GM12878 (cell line): Measurements from ENCODE around the gene PPWD1. TPM values are rescaled to one million over a fixed set of nuclear protein-coding genes. Genes with fewer than 3 reads are reported as not detected.

Experiments used
- KAT2A ChIP-seq: conservative IDR thresholded peaks from 2 replicates; pipeline ENCODE4 v1.6.1; 2011; ENCODE audit warnings: low read depth, low read length; ENCODE audit not compliant: control insufficient read depth
- SIN3A ChIP-seq: IDR thresholded peaks from 2 replicates; pipeline ENCODE4 v1.6.1; 2012; ENCODE audit warnings: low read depth, low read length, improper control_type of control experiment
- SIX5 ChIP-seq: IDR thresholded peaks from 2 replicates; pipeline ENCODE4 v1.6.1; 2011; ENCODE audit warnings: mild to moderate bottlenecking, low read depth, low read length, moderate library complexity; ENCODE audit not compliant: severe bottlenecking
- ZNF384 ChIP-seq: IDR thresholded peaks from 2 replicates; pipeline ENCODE4 v1.6.1; 2012; ENCODE audit warnings: low read depth, mild to moderate bottlenecking, low read length, improper control_type of control experiment, borderline replicate concordance
- polyA plus RNA-seq, 11 experiments: library from polyadenylated mRNA; depleted of rRNA in 4 of 11; unstranded in 6 of 11; stranded (reverse) in 5 of 11; fragments of >200 nt; fragmentation: Nextera tagmentation in 4 of 11; fragmentation: Illumina TruSeq in 1 of 11; extraction: Ambion mirVana in 4 of 11; extraction: Trizol in 1 of 11; gene quantifications; 1 replicate in 1 of 11; 2 replicates in 10 of 11; pipeline versions ENCODE4 v1.2.1 to v1.2.3, GENCODE V29; 2011 to 2016; ENCODE audit warnings: inconsistent platforms in 2 of 11, missing spikeins in 2 of 11, low read depth in 1 of 11
- total RNA-seq, 4 experiments: library from RNA; depleted of rRNA in 3 of 4; stranded (reverse); fragments of >200 nt in 3 of 4; fragmentation: Illumina TruSeq in 1 of 4; extraction: Trizol in 1 of 4; gene quantifications; 2 replicates each; pipeline versions ENCODE4 v1.2.1 to v1.2.3, GENCODE V29; 2013 to 2021
- TF ChIP-seq, protein P1 (sequence below): fragments of 450-650 bp; IDR thresholded peaks from 2 replicates; pipeline ENCODE4 v1.6.1; 2017; ENCODE audit warnings: mild to moderate bottlenecking, low read depth, inconsistent platforms; ENCODE audit not compliant: poor library complexity, severe bottlenecking
- TF ChIP-seq, protein P2 (sequence below): IDR thresholded peaks from 2 replicates; pipeline ENCODE4 v1.6.1; 2012; ENCODE audit warnings: mild to moderate bottlenecking, low read depth, low read length
- TF ChIP-seq, protein P3 (sequence below): IDR thresholded peaks from 2 replicates; pipeline ENCODE4 v1.6.1; 2011; ENCODE audit warnings: borderline replicate concordance, low read depth, mild to moderate bottlenecking, moderate library complexity, mixed read lengths, low read length; ENCODE audit not compliant: insufficient read depth; ENCODE audit errors: extremely low read length

Gene PPWD1
- total and polyA plus RNA-seq, 10 of the 15 experiments (the other 5 are each of a cell fraction or from before 2014, with no cell fraction given), result 18.0 to 53.9 (median 43.2) TPM

DNA sequence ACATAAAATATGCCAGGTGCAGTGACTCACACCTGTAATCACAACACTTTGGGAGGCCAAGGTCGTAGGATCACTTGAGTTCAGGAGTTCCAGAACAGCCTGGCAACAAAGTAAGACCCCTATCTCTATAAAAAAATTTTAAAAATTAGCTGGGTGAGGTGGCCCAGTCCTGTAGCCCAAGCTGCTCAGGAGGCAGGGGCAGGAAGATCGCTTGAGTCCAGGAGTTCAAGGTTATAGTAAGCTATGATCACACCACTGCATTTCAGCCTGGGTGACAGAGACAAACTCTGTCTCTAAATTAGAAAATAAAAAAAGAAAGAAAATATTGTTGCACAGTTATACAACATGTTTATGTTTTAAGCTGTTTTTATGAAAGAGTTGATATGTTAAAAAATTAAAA is 6.9 kb upstream of the PPWD1 start (continued):
- TF ChIP-seq, protein P1, sequence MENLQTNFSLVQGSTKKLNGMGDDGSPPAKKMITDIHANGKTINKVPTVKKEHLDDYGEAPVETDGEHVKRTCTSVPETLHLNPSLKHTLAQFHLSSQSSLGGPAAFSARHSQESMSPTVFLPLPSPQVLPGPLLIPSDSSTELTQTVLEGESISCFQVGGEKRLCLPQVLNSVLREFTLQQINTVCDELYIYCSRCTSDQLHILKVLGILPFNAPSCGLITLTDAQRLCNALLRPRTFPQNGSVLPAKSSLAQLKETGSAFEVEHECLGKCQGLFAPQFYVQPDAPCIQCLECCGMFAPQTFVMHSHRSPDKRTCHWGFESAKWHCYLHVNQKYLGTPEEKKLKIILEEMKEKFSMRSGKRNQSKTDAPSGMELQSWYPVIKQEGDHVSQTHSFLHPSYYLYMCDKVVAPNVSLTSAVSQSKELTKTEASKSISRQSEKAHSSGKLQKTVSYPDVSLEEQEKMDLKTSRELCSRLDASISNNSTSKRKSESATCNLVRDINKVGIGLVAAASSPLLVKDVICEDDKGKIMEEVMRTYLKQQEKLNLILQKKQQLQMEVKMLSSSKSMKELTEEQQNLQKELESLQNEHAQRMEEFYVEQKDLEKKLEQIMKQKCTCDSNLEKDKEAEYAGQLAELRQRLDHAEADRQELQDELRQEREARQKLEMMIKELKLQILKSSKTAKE, result no peak
- TF ChIP-seq KAT2A, result no peak
- TF ChIP-seq, protein P2, sequence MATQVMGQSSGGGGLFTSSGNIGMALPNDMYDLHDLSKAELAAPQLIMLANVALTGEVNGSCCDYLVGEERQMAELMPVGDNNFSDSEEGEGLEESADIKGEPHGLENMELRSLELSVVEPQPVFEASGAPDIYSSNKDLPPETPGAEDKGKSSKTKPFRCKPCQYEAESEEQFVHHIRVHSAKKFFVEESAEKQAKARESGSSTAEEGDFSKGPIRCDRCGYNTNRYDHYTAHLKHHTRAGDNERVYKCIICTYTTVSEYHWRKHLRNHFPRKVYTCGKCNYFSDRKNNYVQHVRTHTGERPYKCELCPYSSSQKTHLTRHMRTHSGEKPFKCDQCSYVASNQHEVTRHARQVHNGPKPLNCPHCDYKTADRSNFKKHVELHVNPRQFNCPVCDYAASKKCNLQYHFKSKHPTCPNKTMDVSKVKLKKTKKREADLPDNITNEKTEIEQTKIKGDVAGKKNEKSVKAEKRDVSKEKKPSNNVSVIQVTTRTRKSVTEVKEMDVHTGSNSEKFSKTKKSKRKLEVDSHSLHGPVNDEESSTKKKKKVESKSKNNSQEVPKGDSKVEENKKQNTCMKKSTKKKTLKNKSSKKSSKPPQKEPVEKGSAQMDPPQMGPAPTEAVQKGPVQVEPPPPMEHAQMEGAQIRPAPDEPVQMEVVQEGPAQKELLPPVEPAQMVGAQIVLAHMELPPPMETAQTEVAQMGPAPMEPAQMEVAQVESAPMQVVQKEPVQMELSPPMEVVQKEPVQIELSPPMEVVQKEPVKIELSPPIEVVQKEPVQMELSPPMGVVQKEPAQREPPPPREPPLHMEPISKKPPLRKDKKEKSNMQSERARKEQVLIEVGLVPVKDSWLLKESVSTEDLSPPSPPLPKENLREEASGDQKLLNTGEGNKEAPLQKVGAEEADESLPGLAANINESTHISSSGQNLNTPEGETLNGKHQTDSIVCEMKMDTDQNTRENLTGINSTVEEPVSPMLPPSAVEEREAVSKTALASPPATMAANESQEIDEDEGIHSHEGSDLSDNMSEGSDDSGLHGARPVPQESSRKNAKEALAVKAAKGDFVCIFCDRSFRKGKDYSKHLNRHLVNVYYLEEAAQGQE, result no peak
- TF ChIP-seq ZNF384, result no peak
- TF ChIP-seq SIN3A, result no peak
- TF ChIP-seq SIX5, result no peak
- TF ChIP-seq, protein P3, sequence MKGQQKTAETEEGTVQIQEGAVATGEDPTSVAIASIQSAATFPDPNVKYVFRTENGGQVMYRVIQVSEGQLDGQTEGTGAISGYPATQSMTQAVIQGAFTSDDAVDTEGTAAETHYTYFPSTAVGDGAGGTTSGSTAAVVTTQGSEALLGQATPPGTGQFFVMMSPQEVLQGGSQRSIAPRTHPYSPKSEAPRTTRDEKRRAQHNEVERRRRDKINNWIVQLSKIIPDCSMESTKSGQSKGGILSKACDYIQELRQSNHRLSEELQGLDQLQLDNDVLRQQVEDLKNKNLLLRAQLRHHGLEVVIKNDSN, result no peak
